ENCODE data around the gene BMPER. TPM values are rescaled to one million over a fixed set of nuclear protein-coding genes. Genes with fewer than 3 reads are reported as not detected.

The BMPER gene
- total RNA-seq, 4 donors from 2014 or later: 3.1 to 33.3 (median 8.0) TPM

- no peaks in the 10 kb centered on the region for H3K27me3 ChIP-seq
- no peaks in the 10 kb centered on the region for H3K4me1 ChIP-seq
- H3K27ac ChIP-seq: no peak overlapping the region
- TF ChIP-seq EP300 (IDR thresholded peaks at IDR 0.05) (no peak), CTCF (IDR thresholded peaks at IDR 0.05) (no peak), POLR2A (IDR thresholded peaks at IDR 0.05) (no peak)
- H3K4me3 ChIP-seq: no peak overlapping the region
- no peak for DNase-seq (ENCODE audit: low spot score in 2 of 2)
- H3K36me3 ChIP-seq: no peaks in the 10 kb centered on the region
- H3K9me3 ChIP-seq: no peaks in the 10 kb centered on the region
- 73 to 86% methylated on average over 1 of the region's 1 CpG for WGBS, 2 donors
Observed at GRCh38 chr7:34184466-34184865, 279.1 kb downstream of the BMPER start.

GRCh38 chr7:34187798-34188307 is 282.5 kb downstream of the BMPER start:
- 82 to 87% methylated on average over 2 of the region's 2 CpGs for WGBS, 2 donors
- no peak for DNase-seq (ENCODE audit: low spot score in 2 of 2)

GRCh38 chr7:34189031-34189430 is 283.7 kb downstream of the BMPER start:
- Histone ChIP-seq H3K27ac (no peak overlapping the region), H3K4me1 (no peaks in the 10 kb centered on the region), H3K36me3 (no peaks in the 10 kb centered on the region), H3K4me3 (no peak overlapping the region), H3K9me3 (no peaks in the 10 kb centered on the region), H3K27me3 (no peaks in the 10 kb centered on the region)
- no peak for DNase-seq (ENCODE audit: low spot score in 2 of 2)
- TF ChIP-seq CTCF (IDR thresholded peaks at IDR 0.05): no peak
- no peak for TF ChIP-seq EP300 (IDR thresholded peaks at IDR 0.05)
- TF ChIP-seq POLR2A (IDR thresholded peaks at IDR 0.05): no peak
- 78 to 80% methylated on average over 3 of the region's 3 CpGs for WGBS, 2 donors

More at GRCh38 chr7:34187798-34188307, 282.5 kb downstream of the BMPER start:
- H3K9me3 ChIP-seq: no peaks in the 10 kb centered on the region
- no peaks in the 10 kb centered on the region for H3K36me3 ChIP-seq
- H3K27ac ChIP-seq: no peak overlapping the region
- H3K27me3 ChIP-seq: no peaks in the 10 kb centered on the region
- no peak for TF ChIP-seq EP300 (IDR thresholded peaks at IDR 0.05)
- no peak for TF ChIP-seq CTCF (IDR thresholded peaks at IDR 0.05)
- TF ChIP-seq POLR2A (IDR thresholded peaks at IDR 0.05): no peak
- H3K4me3 ChIP-seq: no peak overlapping the region
- H3K4me1 ChIP-seq: no peaks in the 10 kb centered on the region

- 70 to 72% methylated on average over 4 of the region's 4 CpGs for WGBS, 2 donors
- no peak for DNase-seq (ENCODE audit: low spot score in 2 of 2)
- Histone ChIP-seq H3K4me1 (no peaks in the 10 kb centered on the region), H3K27me3 (no peaks in the 10 kb centered on the region), H3K27ac (no peak overlapping the region), H3K9me3 (no peaks in the 10 kb centered on the region), H3K36me3 (no peaks in the 10 kb centered on the region), H3K4me3 (no peak overlapping the region)
- TF ChIP-seq CTCF (IDR thresholded peaks at IDR 0.05): no peak
- no peak for TF ChIP-seq POLR2A (IDR thresholded peaks at IDR 0.05)
- no peak for TF ChIP-seq EP300 (IDR thresholded peaks at IDR 0.05)
Observed at GRCh38 chr7:34190299-34190698, 285.0 kb downstream of the BMPER start.

- no peak overlapping the region for H3K4me3 ChIP-seq
Observed at GRCh38 chr7:34191162-34191561, 285.8 kb downstream of the BMPER start.

More at GRCh38 chr7:34191162-34191561, 285.8 kb downstream of the BMPER start:
- Histone ChIP-seq H3K27ac (no peak overlapping the region), H3K4me1 (no peaks in the 10 kb centered on the region), H3K9me3 (no peaks in the 10 kb centered on the region), H3K27me3 (no peaks in the 10 kb centered on the region), H3K36me3 (no peaks in the 10 kb centered on the region)
- no peak for TF ChIP-seq CTCF (IDR thresholded peaks at IDR 0.05)
- no peak for TF ChIP-seq EP300 (IDR thresholded peaks at IDR 0.05)
- no peak for TF ChIP-seq POLR2A (IDR thresholded peaks at IDR 0.05)
- 72 to 78% methylated on average over 8 of the region's 8 CpGs for WGBS, 2 donors
- DNase-seq (ENCODE audit: low spot score in 2 of 2): no peak

Data from tibial nerve (tissue), 4 donors.